ENCODE measurements around the gene TGFBI.

Gene TGFBI

GRCh38 chr5:136000147-136000546 is 28.6 kb upstream of the TGFBI start:
- H3K4me3 ChIP-seq (ENCODE audit: low read depth, low read length): no peak overlapping the region
- DNase-seq (ENCODE audit: low read depth): no peak
- TF ChIP-seq CTCF (IDR thresholded peaks at IDR 0.05; ENCODE audit: control insufficient read depth, extremely low read depth, insufficient read depth): no peak

GRCh38 chr5:136000932-136001331 is 27.9 kb upstream of the TGFBI start:
- no peak overlapping the region for H3K4me3 ChIP-seq (ENCODE audit: low read depth, low read length)
- no peak for DNase-seq (ENCODE audit: low read depth)
- TF ChIP-seq CTCF (IDR thresholded peaks at IDR 0.05; ENCODE audit: control insufficient read depth, extremely low read depth, insufficient read depth): no peak

GRCh38 chr5:136001466-136001981 is 27.3 kb upstream of the TGFBI start:
- no peak for DNase-seq (ENCODE audit: low read depth)
- no peak overlapping the region for H3K4me3 ChIP-seq (ENCODE audit: low read depth, low read length)
- no peak for TF ChIP-seq CTCF (IDR thresholded peaks at IDR 0.05; ENCODE audit: control insufficient read depth, extremely low read depth, insufficient read depth)

GRCh38 chr5:136004436-136004835 is 24.4 kb upstream of the TGFBI start:
- no peak for TF ChIP-seq CTCF (IDR thresholded peaks at IDR 0.05; ENCODE audit: control insufficient read depth, extremely low read depth, insufficient read depth)
- DNase-seq (ENCODE audit: low read depth): no peak
- H3K4me3 ChIP-seq (ENCODE audit: low read depth, low read length): no peak overlapping the region

GRCh38 chr5:136005476-136005875 is 23.3 kb upstream of the TGFBI start:
- no peak for TF ChIP-seq CTCF (IDR thresholded peaks at IDR 0.05; ENCODE audit: control insufficient read depth, extremely low read depth, insufficient read depth)
- no peak for DNase-seq (ENCODE audit: low read depth)
- H3K4me3 ChIP-seq (ENCODE audit: low read depth, low read length): no peak overlapping the region

GRCh38 chr5:136006164-136006563 is 22.6 kb upstream of the TGFBI start:
- no peak for TF ChIP-seq CTCF (IDR thresholded peaks at IDR 0.05; ENCODE audit: control insufficient read depth, extremely low read depth, insufficient read depth)
- DNase-seq (ENCODE audit: low read depth): no peak
- no peak overlapping the region for H3K4me3 ChIP-seq (ENCODE audit: low read depth, low read length)

- TF ChIP-seq CTCF (IDR thresholded peaks at IDR 0.05; ENCODE audit: control insufficient read depth, extremely low read depth, insufficient read depth): no peak
- no peak for DNase-seq (ENCODE audit: low read depth)
- no peak overlapping the region for H3K4me3 ChIP-seq (ENCODE audit: low read depth, low read length)
These were observed 22.0 kb upstream of the TGFBI start for GRCh38 chr5:136006761-136007251.
